ENCODE results near the gene CIDEB. TPM values are rescaled to one million over a fixed set of nuclear protein-coding genes. Genes with fewer than 3 reads are reported as not detected.

Gene CIDEB
- total and polyA plus RNA-seq, 2 of the 13 experiments (the other 11 are each of a cell fraction or from before 2014, with no cell fraction given), result 35.8 to 110 TPM

GRCh38 chr14:24332268-24332993, 24.7 kb upstream of the CIDEB start (continued):
- no peak for TF ChIP-seq ZHX1 (CRISPR knock-in tag; IDR thresholded peaks at IDR 0.05; ENCODE audit: low read depth)
- TF ChIP-seq ZNF136 (CRISPR knock-in tag; IDR thresholded peaks at IDR 0.05; ENCODE audit: low read depth), result peak; percentile 96
- no peak for TF ChIP-seq ZNF513 (CRISPR knock-in tag; conservative IDR thresholded peaks at IDR 0.05)
- TF ChIP-seq ZNF782 (CRISPR knock-in tag; IDR thresholded peaks at IDR 0.05; ENCODE audit: borderline replicate concordance), result peak; percentile 100
- TF ChIP-seq FUBP1 (CRISPR knock-in tag; IDR thresholded peaks at IDR 0.05; ENCODE audit: borderline replicate concordance), result no peak
- no peak for TF ChIP-seq KDM4B (CRISPR knock-in tag; IDR thresholded peaks at IDR 0.05)
- TF ChIP-seq ZNF704 (CRISPR knock-in tag; IDR thresholded peaks at IDR 0.05; ENCODE audit: borderline replicate concordance), result peak; percentile 98
- TF ChIP-seq MAFG (CRISPR knock-in tag; IDR thresholded peaks at IDR 0.05), result peak; percentile 71
- TF ChIP-seq ZNF609 (CRISPR knock-in tag; IDR thresholded peaks at IDR 0.05; ENCODE audit: borderline replicate concordance), result peak; percentile 72; the same call in 1 of the 2 replicates
- peak; percentile 80; the same call in 1 of the 2 replicates for TF ChIP-seq ZNF773 (CRISPR knock-in tag; IDR thresholded peaks at IDR 0.05; ENCODE audit: borderline replicate concordance)
- TF ChIP-seq ZNF484 (CRISPR knock-in tag; IDR thresholded peaks at IDR 0.05; ENCODE audit: borderline replicate concordance, low read depth), result peak; percentile 81; the same call in 1 of the 2 replicates
- TF ChIP-seq ISX (CRISPR knock-in tag; conservative IDR thresholded peaks at IDR 0.05), result no peak
- TF ChIP-seq NFYB (CRISPR knock-in tag; IDR thresholded peaks at IDR 0.05), result no peak
- no peak for TF ChIP-seq GTF2F1 (IDR thresholded peaks at IDR 0.05; ENCODE audit: low read length)
- no peak for TF ChIP-seq MED13 (CRISPR knock-in tag; IDR thresholded peaks at IDR 0.05)

Data from HepG2 (cell line).